Mesenteric fat pad (tissue), 1 donor: Measurements from ENCODE around the gene MAP7D2. TPM values are rescaled to one million over a fixed set of nuclear protein-coding genes. Genes with fewer than 3 reads are reported as not detected.
"Not testable (repeated sequence)": the region's sequence is repeated elsewhere in the genome, so short reads cannot be mapped to it uniquely, and the experiment has no call there.

ENCODE experiments used
- DNase-seq: peaks from one replicate; pipeline ENCODE4 v3.0.0-alpha.2; 2020; ENCODE audit warnings: low spot score
- long read RNA-seq: library from polyadenylated mRNA; unstranded; transcript quantifications from one replicate; pipeline ENCODE4 v2.0.0, GENCODE V29; 2020
- total RNA-seq: library from RNA; stranded (reverse); fragmentation: NEBNext Ultra II Directional; extraction: Animal tissue kit (Norgen Biotek cat#: 25700); gene quantifications from one replicate; pipeline ENCODE4 v1.2.1, GENCODE V29; 2021
- donor health status: DM: yes; HTN: yes; CAD: no.

Gene MAP7D2
- 0.29 TPM for total RNA-seq
- long read RNA-seq, partial matches to known transcripts = 4 of 4 reads
- long read RNA-seq, other reads (novel, unspliced or antisense) = 0 of 4 reads

DNA sequence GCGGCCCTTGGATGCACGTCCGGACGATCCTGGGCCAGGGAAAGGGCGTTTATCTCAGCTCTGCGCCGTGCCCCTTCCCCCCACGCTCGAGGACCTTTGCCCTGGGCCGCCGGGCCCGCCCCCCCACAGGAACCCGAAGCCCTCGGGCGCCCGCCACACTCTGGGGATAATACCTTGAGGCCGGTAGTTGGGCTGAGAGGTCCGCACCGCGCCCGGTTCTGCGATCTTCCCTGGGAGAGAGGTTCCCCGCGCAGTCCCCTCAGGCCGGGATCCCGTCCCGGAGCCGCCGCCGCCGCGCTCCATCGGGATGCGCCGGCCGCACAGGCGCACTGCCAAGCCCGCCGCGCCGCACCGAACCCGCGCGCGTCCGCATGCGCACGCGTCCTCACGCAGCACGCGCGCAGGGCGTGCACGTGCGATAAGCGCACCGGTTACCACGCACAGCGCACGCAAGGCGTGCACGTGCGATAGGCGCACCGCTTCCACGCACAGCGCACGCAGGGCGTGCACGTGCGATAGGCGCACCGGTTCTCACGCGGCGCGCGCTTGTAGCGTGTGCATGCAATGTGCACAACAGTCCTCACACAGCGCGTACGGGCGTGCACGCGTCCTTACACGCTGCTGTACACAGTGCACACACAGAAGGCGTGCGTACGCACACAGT, at the start of gene MAP7D2:
MAP7D2 (minus strand) TSS at position 331 of the 664 bp plus-strand sequence; CDS start at position 303, 28 bp downstream.
- no peak for DNase-seq

DNA sequence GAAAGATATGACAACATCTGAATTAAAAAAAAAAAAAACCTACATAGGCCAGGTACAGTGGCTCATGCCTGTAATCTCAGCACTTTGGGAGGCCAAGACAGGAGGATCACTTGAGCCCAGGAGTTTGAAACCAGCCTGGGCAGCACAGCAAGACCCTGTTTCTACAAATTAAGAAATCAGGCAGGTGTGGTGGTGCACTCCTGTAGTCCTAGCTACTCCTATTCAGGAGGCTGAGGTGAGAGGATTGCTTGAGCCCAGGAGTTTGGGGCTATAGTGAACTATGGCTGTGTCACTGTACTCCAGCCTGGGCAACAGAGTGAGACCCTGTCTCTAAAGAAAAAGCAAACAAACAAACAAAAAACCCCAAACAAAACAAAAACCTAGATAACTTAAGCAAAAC, 45.8 kb upstream of the MAP7D2 start:
- not testable (repeated sequence) for DNase-seq

DNA sequence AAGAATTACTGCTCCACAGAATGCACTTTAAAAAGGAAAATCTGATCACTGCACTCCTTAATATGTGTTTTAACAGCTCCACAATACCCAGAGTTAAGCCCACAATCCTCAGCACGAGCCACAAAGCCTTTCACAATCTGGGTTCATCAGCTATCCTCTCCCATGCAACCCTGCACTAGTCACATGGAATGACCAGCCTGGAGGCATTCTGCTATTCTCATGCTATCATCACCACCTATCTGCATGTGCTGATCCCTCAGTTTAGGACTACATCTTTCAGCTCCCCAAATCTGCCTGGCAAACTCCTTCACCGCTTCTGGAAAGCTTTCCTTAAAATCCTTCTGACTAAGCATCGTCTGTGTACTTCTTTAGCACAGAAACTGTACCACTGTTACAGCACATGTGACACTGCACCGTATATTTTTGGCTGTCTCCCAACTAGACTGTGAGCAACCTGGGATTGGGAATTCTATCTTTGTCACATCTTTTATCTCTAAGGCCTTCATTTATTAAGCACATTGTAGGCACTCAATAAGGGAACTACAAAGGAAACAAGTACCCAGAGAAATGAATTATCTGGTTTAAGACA, 43.2 kb upstream of the MAP7D2 start:
- DNase-seq = no peak

- no peak for DNase-seq
These were observed 35.0 kb upstream of the MAP7D2 start for GRCh38 chrX:20151689-20152088.

DNA sequence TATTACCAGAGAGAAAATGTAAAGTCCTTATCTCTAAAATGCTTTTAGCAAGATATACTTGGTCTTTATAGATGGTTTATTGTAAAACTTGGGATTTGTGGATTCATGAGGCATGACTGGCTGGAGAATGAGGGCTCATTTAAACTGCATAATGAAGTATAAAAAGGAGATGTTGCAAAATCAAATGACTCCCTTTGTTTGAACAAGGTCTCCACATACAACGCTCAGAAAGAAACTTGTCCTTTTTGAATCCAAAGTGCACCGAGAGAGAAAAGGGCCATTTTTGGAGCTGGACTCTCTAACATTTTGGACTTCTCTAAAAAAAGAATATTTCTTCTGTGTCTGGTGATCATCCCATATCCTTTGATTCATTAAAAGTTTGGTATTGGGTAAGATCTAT, 32.6 kb upstream of the MAP7D2 start:
- DNase-seq = no peak

GRCh38 chrX:20147561-20147960, 30.9 kb upstream of the MAP7D2 start:
- no peak for DNase-seq

DNA sequence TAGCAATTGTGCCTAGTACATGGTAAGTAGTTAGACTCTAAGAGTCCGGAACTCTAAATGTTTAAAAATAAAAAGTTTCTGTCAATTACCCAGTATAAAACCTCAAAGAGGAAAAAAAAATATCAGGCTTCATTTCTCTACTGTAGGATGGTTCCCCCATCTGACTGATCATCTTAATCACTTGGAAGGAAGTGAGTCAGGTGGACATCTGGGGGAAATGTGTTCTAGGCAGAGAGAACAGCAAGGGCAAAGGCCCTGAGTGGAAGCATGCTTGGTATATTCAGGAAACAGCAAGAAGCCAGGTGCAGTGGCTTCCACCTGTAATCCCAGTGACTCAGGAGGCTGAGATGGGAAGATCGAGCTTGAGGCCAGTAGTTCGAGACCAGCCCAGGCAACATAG, 27.8 kb upstream of the MAP7D2 start:
- DNase-seq = no peak

DNA sequence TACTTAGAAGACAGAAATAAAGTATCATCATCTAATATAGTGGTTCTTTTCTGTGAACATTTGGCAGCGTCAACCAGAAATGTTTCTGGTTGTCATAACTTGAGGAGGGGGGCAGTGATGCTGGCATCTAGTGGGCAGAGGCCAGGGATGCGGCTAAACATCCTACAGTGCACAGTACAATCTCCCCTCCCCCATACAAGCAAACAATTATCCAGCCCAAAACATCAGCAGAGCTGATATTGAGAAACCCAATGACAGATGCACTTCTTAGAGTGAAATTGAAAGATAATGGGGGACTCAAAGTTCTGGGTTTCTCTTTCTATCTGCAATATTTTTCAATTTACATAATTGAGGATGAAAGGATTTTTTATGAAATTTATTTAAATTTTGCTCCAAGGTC, 26.9 kb upstream of the MAP7D2 start:
- no peak for DNase-seq

DNA sequence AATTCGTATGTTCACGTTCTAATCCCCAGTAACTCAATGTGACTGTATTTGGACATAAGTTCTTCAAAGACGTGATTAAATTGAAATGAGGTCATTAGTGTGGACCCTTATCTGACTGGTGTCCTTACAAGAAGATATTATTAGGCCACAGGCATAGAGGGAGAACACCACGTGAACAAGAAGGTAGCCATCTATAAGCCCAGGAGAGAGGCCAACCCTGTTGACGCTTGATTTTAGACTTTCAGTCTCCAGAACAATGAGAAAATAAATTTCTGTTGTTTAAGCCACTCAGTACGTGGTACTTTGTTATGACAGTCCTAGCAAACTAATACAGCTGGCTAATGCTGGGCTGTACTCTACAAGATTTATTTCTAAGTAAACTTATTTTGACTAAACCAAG, 26.4 kb upstream of the MAP7D2 start:
- DNase-seq = no peak

DNA sequence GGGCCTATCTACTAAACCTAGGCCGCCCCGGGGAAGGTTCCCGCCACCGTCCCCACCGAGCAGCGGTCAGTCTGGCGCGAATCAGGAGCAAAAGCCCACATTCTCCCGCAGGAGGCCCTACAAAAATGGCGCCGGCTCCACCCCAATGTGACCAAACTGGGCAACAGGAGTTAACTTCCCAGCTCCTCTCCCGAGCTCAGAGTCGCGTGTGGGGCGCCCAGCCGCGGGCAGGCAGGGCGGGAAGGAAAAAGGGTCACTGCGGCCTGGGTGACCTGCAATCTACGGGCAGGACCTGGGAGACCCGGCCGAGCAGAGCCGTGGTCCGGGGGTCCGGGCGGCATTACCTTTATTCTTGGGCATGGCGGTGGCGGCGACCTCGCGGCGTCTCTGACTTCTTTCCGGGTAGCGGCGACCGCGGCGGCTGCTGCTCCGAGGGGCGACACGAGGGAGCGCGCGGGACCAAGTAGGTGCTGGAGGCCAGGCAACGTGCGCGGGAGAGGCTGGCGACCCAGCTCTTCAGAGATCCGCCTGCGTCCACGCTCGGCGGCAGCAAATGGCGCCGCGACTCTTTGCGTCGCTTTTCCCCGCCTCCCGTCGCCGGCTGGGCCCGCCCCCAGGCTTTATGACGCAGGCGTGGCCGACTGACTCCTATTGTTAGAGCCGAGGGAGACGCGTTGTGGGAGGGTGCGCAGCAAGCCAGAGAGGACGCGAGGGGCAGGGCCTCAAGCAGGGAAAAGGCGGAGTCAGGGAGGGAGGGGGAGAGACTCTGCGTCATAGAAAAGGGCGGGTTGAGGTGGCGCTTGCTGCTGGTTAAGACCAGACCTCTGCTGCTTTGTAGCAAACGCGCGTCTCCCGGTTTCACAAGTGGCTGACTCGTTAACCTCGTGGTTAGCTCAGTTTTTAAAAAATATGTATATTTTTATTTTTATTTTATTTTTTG, 24.8 kb upstream of the MAP7D2 start, which contains the start of gene EIF1AX:
EIF1AX (minus strand) TSS at position 558 of the 940 bp plus-strand sequence; CDS start at position 360, 198 bp downstream.
- peak; percentile 99 for DNase-seq

DNA sequence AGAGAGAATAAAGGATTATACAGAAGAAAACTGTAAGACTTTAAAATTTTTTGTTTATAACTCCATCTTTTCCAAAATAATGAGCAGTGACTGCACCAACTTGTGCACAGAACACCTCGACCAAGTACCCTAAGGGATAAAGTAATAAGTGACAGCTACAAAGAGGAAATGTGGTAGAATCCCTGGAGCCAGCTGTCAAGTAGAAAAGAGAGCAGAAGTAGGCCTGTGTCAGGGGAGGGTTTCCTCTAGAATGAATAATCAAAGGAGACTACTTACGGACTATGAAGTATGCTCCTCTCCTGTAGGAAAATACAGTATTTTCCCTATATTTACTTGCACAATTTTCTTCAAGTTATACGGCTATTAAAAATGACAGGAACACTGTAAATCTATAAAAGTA, 23.7 kb upstream of the MAP7D2 start:
- DNase-seq = no peak

DNA sequence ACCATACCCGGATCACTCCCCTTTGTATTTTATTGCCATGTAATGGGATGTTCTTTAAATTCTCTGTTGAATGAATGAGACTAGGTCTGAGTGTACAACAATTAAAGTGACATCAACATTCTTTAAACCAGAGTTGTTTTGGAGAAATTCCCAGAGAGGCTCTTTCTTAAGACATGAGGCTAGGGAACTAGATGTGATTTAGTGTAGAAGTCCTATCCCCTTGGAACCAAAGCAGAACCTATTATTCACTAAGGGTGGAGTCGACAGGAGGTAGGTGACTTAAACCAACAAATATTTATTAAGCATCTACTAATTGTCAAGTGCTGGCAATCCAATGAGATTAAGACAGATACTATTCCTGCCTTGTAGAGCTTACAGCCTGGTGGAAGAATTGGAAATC, 23.3 kb upstream of the MAP7D2 start:
- DNase-seq = no peak

GRCh38 chrX:20135944-20136343, 19.2 kb upstream of the MAP7D2 start:
- no peak for DNase-seq

DNA sequence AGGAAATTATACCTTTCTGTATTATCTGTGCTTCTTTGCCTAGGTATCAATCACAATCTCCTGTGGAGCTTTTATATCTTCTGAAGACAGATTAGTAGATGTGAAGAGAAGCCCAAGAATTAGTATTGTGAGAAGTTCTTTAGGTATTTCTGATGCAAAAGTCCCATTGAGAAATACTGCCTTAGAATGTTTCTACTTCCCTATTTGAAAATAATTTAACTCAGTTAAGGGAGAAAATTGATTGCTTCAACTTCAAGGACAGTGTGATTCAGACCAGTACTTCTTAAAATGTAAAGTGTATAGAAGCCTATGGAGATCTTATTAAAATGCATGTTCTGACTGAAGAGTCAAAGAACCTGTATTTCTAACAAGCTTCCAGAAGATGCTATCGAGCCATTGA, 16.0 kb upstream of the MAP7D2 start:
- DNase-seq = no peak

GRCh38 chrX:20130357-20130756, 13.7 kb upstream of the MAP7D2 start:
- no peak for DNase-seq

- DNase-seq = no peak
These were observed 12.8 kb upstream of the MAP7D2 start for GRCh38 chrX:20129547-20129946.

DNA sequence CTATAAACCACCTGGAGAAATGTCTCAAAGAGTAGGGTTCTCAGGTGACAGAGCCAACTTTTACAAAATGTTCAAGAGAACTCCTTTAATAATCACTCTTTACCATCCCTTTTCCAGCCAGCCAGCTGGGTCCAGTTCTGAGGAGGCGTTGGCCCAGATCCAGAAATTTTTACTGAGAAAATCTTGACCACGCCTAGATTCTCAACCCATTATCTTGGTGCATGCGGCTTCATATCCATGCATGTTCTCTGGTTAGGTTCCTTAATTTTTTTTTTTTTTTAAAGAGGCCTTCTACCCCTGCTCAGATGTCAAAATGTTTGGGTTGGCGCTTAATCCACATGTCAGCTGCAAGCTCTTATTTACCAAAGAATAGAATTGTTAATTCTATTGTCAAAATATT, 12.0 kb upstream of the MAP7D2 start:
- no peak for DNase-seq

GRCh38 chrX:20127440-20127839, 10.7 kb upstream of the MAP7D2 start:
- not testable (repeated sequence) for DNase-seq

GRCh38 chrX:20126833-20127232, 10.1 kb upstream of the MAP7D2 start:
- not testable (repeated sequence) for DNase-seq

GRCh38 chrX:20124964-20125363, 8.3 kb upstream of the MAP7D2 start:
- DNase-seq = no peak

DNA sequence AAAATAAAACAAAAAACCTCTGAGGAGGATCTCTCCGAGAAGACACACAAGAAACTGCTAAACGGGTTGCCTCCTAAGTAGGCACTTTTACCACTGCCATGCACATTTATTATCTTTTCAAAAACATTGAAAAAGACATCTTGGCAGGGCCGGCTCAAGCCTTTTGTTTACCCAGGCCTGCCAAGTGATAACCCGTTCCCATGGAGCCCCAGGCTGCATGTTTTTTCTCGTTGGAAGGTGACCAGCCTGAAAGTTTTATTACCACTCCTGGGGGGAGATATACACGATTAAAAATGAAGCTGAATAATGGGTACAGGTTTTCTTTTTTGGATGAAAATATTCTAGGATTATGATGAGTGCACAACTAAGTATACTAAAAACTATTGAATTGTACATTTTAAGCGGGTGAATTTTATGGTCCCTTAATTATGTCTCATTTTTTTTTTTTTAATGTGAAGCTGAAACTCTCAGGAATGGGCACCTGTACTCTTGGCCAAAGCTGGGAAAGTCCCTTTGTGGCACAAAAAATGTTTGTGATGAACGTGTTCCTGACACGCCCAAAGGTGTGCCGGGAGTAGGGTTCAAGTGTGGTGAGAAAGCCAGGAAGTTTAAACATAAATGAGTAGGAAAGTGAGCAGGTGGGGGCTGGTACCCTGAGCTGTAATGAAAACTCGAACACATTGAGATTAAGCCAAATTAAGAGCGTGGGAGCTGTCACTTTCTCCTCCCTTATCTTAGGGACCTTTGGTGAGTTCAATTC, 1.5 kb upstream of the MAP7D2 start:
- DNase-seq = no peak
